ENCODE results near the gene FAM83B. TPM values are rescaled to one million over a fixed set of nuclear protein-coding genes. Genes with fewer than 3 reads are reported as not detected.

The FAM83B gene
- total RNA-seq, 2 donors from 2014 or later = not detected

DNA sequence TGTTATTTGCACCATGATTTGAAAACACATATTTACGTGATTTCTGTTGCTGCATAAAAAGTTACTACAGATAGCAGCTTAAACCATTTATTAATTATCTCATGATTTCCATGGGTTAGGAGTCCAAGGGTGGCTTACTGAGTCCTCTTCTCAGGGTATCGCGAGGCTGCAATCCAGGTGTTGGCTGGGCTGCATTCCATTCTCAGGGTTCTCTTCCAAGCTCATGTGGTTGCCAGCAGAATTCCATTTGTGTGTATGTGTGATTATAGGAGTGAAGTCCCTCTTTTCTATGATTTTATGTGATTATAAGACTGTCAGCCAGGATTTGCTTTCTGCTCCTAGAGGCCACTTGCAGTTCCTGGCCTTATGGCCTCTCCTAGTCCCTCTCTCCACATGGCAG, 135.1 kb downstream of the FAM83B start:
- ATAC-seq (no peak), DNase-seq (no peak)
- H3K27ac Mint-ChIP-seq = no peak overlapping the region
- no peaks in the 10 kb centered on the region for H3K36me3 Mint-ChIP-seq (ENCODE audit: low read depth)
- H3K4me3 Mint-ChIP-seq = no peak overlapping the region
- no peaks in the 10 kb centered on the region for H3K9me3 ChIP-seq (ENCODE audit: control insufficient read depth, low read length, poor library complexity, severe bottlenecking)
- no peaks in the 10 kb centered on the region for H3K4me1 Mint-ChIP-seq
- H3K27me3 Mint-ChIP-seq = no peaks in the 10 kb centered on the region

DNA sequence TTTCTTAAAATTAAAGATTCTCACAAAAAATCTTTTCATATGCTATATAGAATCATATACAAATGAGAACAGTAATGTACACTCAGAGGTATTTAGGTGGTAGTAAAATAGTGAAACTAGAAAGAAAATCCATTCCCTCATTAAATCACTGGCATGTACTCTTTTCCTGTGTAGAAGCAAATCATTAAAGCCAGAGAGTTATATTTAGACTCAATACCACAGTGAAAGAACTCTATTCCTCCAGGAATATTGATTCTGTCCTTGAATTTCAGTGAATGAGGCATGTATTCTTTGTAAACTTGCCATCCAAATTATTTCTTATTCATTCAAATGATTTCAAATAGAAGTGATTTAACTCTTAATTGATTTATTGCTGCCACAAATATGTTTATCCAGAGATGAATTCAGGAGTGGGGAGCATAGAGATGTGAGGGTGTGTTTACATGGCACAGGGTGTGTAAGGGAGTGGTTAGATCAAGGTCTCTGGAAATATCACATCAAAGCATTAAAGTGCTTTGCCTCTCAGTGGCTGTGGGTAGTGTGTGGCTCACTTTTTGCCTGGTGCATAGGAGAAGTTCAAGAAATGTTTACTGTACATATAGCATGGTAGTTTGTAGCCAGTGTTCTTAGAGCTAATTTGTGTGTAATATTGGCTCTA, 141.2 kb downstream of the FAM83B start:
- no peaks in the 10 kb centered on the region for H3K9me3 ChIP-seq (ENCODE audit: control insufficient read depth, low read length, poor library complexity, severe bottlenecking)
- Mint-ChIP-seq H3K27me3 (no peaks in the 10 kb centered on the region), H3K4me3 (no peak overlapping the region), H3K4me1 (no peaks in the 10 kb centered on the region), H3K27ac (no peak overlapping the region), H3K36me3 (ENCODE audit: low read depth) (no peaks in the 10 kb centered on the region)
- DNase-seq = no peak
- no peak for ATAC-seq

DNA sequence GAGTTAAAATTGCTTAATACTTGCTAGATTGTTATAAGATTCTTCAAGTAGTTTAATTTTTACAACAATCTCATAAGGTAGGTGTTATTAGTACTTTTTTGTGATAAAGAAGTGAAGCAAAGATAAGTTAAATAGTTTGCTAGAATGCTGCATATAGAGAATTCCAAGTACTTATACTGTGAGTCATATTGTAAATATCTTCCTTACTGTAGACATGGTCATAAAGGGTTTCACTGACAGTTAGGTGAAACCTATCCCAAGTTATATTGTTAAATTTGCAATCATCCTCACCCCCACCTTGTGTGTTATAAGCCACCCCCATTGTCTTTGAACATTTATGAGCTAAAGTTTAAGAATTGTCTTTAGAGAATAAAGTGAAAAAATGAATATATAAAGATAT, 142.0 kb downstream of the FAM83B start:
- Mint-ChIP-seq H3K27ac (no peak overlapping the region), H3K36me3 (ENCODE audit: low read depth) (no peaks in the 10 kb centered on the region), H3K4me3 (no peak overlapping the region), H3K4me1 (no peaks in the 10 kb centered on the region), H3K27me3 (no peaks in the 10 kb centered on the region)
- DNase-seq (no peak), ATAC-seq (no peak)
- H3K9me3 ChIP-seq (ENCODE audit: control insufficient read depth, low read length, poor library complexity, severe bottlenecking) = no peaks in the 10 kb centered on the region

DNA sequence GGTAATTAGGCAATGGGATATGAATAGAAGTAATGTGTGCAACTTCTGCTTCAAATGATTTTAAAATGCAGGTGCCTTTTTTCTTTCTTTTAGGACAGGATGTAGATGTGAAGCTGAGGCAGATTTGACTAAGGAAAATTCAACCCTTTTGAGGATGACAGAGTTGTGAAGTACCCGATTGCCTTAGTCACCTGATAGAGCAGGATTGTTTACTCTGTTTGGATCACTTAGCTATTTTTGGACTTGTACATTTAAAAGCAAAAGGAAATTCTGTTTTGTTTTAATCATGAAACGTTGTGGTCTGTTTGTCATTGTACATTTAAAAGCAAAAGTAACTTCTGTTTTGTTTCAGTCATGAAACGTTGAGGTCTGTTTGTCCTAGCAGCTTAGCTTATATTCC, 143.4 kb downstream of the FAM83B start:
- no peaks in the 10 kb centered on the region for H3K36me3 Mint-ChIP-seq (ENCODE audit: low read depth)
- no peaks in the 10 kb centered on the region for H3K9me3 ChIP-seq (ENCODE audit: control insufficient read depth, low read length, poor library complexity, severe bottlenecking)

More for the DNA sequence above, 143.4 kb downstream of the FAM83B start:
- H3K4me1 Mint-ChIP-seq = no peaks in the 10 kb centered on the region
- no peaks in the 10 kb centered on the region for H3K27me3 Mint-ChIP-seq
- H3K4me3 Mint-ChIP-seq = no peak overlapping the region
- no peak overlapping the region for H3K27ac Mint-ChIP-seq
- DNase-seq (no peak), ATAC-seq (no peak)

Data from T-helper 17 cell (primary cell).